Activated T-cell treated with anti-CD3 and anti-CD28 coated beads, Interleukin-2, amount 50 U/mL, for 24 hours (primary cell): ENCODE data around the gene SPACA4.
A peak's percentile ranks its signal among the peaks of the same experiment; 100 is the strongest.
"Not testable (repeated sequence)": the region's sequence is repeated elsewhere in the genome, so short reads cannot be mapped to it uniquely, and the experiment has no call there.

Experiments
- DNase-seq: peaks from one replicate; pipeline ENCODE4 v3.0.0-alpha.2; 2020
- H3K27ac Mint-ChIP-seq: 2 replicates; pipeline ENCODE4 v1.8.0; 2020; ENCODE audit warnings: mild to moderate bottlenecking, mixed read lengths
- H3K27me3 Mint-ChIP-seq: 2 replicates; pipeline ENCODE4 v1.8.0; 2020; ENCODE audit warnings: mixed read lengths
- H3K36me3 Mint-ChIP-seq: 2 replicates; pipeline ENCODE4 v1.8.0; 2020; ENCODE audit warnings: low read depth, mixed read lengths
- H3K4me1 Mint-ChIP-seq: 2 replicates; pipeline ENCODE4 v1.8.0; 2020; ENCODE audit warnings: low read depth, mixed read lengths
- H3K4me3 Mint-ChIP-seq: 2 replicates; pipeline ENCODE4 v1.8.0; 2020; ENCODE audit warnings: mild to moderate bottlenecking, moderate library complexity, mixed read lengths
- H3K9me3 Mint-ChIP-seq: 2 replicates; pipeline ENCODE4 v1.8.0; 2020; ENCODE audit warnings: mixed read lengths

The SPACA4 gene

DNA sequence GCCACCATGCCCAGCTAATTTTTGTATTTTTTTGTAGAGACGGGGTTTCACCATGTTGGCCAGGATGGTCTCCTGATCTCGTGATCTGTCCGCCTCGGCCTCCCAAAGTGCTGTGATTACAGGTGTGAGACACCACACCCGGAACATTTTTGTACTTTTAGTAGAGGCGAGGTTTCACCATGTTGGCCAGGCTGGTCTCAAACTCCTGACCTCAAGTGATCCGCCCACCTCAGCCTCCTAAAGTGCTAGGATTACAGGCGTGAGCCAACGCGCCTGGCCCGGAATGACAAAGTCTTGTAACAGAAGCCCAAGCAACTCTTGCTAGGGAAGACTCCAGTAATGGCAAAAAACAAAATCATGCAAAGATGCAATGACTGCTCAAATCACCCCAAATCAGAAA, 25.7 kb downstream of the SPACA4 start:
- H3K4me3 Mint-ChIP-seq, H3K27me3 Mint-ChIP-seq, DNase-seq, H3K9me3 Mint-ChIP-seq: not testable (repeated sequence)
- Mint-ChIP-seq H3K27ac (peak overlapping the region; percentile 94), H3K36me3 (peaks cover 43% of the 10 kb centered on the region), H3K4me1 (peaks cover 59% of the 10 kb centered on the region)

DNA sequence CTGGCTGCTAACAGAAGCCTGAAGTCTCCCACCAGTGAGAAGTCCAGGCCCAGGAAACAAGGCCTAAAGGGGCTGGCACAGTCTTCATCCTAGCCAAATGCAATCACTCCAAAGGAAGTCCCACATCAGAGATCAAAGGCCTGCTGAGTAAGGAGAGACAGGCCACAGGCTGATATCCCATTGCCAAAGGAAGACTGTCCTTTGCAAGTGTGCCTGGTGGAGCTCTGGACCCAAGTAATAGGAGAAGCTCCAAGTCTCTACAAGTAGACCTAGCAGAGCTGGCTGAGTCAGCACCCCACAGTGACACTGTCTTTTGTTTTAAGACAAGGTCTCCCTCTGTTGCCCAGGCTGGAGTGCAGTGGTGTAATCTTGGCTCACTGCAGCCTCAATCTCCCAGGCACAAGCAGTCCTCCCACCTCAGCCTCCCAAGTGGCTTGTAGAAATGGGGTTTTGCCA, 26.2 kb downstream of the SPACA4 start:
- Mint-ChIP-seq H3K27me3 (no peaks in the 10 kb centered on the region), H3K27ac (peak overlapping the region; percentile 94), H3K36me3 (peaks cover 39% of the 10 kb centered on the region), H3K4me1 (peaks cover 58% of the 10 kb centered on the region), H3K9me3 (no peaks in the 10 kb centered on the region), H3K4me3 (no peak overlapping the region)
- no peak for DNase-seq

DNA sequence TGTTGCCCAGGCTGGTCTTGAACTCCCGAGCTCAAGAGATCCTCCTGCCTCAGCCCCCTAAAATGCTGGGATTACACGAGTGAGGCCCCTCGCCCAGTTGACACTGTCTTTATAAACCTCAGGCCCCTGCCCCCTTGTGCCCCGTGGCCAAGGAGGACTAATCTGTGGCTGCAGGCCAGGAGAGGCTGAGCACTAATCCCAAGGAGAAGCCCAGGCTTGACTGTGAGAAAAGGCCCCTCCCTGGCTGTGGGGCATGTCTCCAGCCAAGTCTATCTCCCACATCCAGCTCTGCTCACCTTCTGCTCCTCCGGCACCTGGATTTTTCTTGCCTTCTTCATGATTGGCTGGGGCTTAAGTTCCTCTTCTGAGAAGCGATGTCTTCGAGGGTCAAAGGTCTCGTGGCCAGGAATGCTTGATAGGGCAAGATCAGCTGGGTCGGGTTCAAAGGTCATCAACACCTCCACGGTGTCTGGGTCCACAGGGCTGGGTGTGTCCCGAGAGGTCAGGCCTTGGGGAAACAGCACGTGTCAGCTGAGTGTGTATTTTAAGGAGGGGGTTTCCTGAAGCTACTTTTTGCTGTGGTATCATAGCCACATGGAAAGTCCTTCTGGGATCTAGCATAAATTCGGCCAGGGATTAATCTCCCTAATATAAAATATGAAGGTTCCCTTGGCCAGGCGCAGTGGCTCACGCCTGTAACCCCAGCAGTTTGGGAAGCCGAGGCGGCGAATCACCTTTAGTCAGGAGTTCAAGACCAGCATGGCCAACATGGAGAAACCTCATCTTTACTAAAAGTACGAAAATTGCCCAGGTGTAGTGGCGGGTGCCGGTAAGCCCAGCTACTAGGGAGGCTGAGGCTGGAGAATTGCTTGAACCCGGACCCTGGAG, 26.9 kb downstream of the SPACA4 start:
- H3K27me3 Mint-ChIP-seq = no peaks in the 10 kb centered on the region
- H3K27ac Mint-ChIP-seq = peak overlapping the region; percentile 94
- no peak for DNase-seq
- peak overlapping the region; percentile 77 for H3K4me3 Mint-ChIP-seq
- peaks cover 64% of the 10 kb centered on the region for H3K4me1 Mint-ChIP-seq
- H3K36me3 Mint-ChIP-seq = peaks cover 37% of the 10 kb centered on the region
- H3K9me3 Mint-ChIP-seq = no peaks in the 10 kb centered on the region

DNA sequence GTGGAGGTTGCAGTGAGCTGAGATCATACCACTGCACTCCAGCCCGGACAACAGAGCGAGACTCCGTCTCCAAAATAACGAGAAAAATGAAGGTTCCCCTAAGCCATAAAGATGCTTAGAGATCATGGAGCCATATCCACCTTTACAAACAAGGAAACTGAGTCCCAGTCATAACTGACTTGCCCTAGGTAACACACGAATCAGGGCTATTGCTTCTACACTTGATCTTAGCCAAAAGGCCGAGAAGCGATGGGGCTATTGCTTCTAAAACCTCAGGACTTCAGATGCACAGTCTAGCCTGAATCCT, 27.4 kb downstream of the SPACA4 start:
- H3K4me3 Mint-ChIP-seq = peak overlapping the region; percentile 77
- H3K27me3 Mint-ChIP-seq = no peaks in the 10 kb centered on the region
- no peaks in the 10 kb centered on the region for H3K9me3 Mint-ChIP-seq
- H3K36me3 Mint-ChIP-seq = peaks cover 31% of the 10 kb centered on the region
- H3K4me1 Mint-ChIP-seq = peaks cover 70% of the 10 kb centered on the region
- peak overlapping the region; percentile 94 for H3K27ac Mint-ChIP-seq
- no peak for DNase-seq

DNA sequence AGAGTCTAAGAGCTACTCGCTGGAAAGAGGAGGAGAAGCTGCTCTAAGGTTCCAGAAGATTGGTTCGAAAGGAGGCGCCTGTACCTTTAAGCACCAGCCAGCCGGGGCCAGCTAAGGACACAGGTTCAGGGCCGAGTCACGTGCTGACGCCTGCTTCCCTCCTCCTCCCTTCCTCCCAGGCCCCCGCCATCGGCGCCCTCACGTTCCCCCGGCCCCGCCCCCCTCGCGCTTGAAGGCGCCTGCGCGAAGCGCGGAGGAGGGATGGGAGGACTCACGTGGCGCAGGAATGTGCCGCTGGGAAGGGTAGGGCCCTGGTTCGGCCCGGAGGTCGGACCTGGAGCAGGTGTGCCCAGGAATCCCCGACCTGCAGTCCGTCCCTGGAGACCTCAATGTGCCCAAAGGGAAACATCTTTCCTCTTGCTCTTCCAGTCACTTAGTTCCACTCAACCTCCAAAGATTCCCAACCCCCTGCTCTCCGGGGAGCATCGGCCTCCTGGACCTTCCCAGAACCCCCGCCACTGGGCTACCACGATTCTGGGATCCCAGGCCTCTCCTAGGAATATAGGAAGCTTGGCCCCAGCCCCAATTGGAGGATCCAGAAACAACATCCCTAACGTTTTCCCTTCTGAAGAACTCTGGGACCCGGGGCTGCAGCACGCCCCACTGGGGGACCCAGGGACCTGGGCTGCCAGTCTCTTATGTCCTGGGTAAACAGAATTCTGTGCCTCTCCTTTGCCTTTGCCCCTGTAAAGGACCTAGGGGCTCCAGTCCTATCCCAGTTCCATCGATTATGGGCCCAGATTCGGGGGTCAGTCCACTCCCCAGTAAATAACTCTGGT, 28.1 kb downstream of the SPACA4 start:
- H3K4me3 Mint-ChIP-seq = peak overlapping the region; percentile 77
- H3K36me3 Mint-ChIP-seq = peaks cover 25% of the 10 kb centered on the region
- DNase-seq = peak; percentile 96
- peaks cover 75% of the 10 kb centered on the region for H3K4me1 Mint-ChIP-seq
- no peaks in the 10 kb centered on the region for H3K27me3 Mint-ChIP-seq
- no peaks in the 10 kb centered on the region for H3K9me3 Mint-ChIP-seq
- H3K27ac Mint-ChIP-seq = peak overlapping the region; percentile 94

DNA sequence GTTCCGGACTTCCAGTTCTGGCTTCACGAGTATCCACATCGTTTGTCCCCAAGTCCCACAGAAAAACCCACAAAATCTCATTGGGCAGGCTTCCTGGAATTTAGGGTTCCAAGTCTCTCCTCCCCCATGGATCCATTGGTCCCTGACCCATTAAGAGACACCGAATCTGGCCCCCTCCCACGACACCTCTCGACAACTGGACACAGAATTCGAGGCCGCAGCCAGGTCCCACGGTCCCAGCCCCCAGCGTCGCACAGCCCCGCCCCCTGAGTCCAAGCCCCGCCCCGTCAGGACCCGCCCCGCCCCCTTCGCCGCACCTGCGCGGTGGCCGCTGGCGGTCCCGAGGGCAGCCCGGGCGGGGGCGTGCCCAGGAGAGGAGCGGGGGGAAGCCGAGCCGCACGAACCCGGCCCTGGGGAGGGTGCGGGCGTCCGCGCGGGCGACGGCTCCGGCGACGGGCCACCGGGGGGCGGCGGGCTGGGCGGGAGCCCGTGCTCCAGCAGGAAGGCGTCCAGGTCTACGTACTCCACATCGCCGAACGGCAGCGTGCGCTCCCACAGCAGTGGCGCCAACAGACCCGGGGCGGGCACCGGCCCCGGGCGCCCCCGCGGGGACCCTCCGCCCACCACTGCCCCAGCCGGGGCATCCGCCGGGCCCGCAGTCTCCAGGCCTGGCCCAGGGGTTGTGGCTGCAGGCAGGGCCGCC, 28.9 kb downstream of the SPACA4 start:
- no peaks in the 10 kb centered on the region for H3K9me3 Mint-ChIP-seq
- H3K27me3 Mint-ChIP-seq = no peaks in the 10 kb centered on the region
- DNase-seq = peak; percentile 88
- peak overlapping the region; percentile 82 for H3K4me3 Mint-ChIP-seq
- peak overlapping the region; percentile 98 for H3K27ac Mint-ChIP-seq
- peaks cover 75% of the 10 kb centered on the region for H3K4me1 Mint-ChIP-seq
- peaks cover 18% of the 10 kb centered on the region for H3K36me3 Mint-ChIP-seq

DNA sequence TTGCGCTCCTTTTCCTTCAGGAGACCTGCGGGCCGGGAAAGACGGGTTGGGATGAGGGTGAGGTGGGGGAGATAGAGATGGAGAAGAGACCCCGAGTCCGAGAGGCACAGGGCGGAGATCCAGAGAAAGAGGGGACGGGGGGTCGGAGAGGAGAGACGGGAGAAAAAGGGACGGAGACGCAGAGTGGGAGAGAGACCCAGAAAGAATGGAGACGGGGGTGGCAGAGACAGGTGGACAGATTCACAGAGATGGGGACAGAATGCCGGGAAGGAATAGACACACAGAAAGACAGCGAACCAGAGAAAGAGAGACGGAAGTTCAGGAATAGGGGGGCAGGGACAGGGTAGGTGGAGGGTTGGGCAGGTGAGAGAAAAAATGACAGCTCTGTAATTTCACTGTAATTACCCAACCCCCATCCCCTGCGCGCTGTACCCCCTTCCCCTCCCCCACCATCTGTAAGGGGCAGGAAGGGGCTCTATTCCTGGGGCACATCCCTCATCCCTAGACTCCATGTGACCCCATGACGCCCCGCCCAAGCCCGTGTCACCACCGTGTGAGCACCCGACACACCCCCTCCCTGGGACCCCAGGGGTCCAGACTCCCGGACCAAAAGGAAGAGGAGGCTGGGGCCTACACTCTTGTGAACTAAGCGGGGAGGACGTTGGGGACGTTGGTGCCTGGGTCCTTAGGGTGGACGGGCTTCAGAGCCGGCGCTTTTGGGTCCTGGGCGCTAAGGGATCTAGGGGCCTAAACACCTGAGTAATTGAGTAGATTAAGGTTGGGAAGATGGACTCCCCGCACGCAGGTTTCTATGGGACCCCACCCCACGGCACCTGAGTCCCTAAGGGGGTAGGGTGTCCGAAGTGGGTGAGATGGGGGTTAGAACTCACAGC, 29.7 kb downstream of the SPACA4 start:
- peak overlapping the region; percentile 82 for H3K4me3 Mint-ChIP-seq
- peaks cover 11% of the 10 kb centered on the region for H3K36me3 Mint-ChIP-seq
- H3K27ac Mint-ChIP-seq = peak overlapping the region; percentile 98
- no peaks in the 10 kb centered on the region for H3K27me3 Mint-ChIP-seq
- DNase-seq = peak; percentile 59
- peaks cover 71% of the 10 kb centered on the region for H3K4me1 Mint-ChIP-seq
- H3K9me3 Mint-ChIP-seq = no peaks in the 10 kb centered on the region

- H3K36me3 Mint-ChIP-seq = peaks cover 6% of the 10 kb centered on the region
- H3K9me3 Mint-ChIP-seq = no peaks in the 10 kb centered on the region
- peaks cover 67% of the 10 kb centered on the region for H3K4me1 Mint-ChIP-seq
- peak within 1 kb of the TSS; percentile 82 for H3K4me3 Mint-ChIP-seq
- H3K27ac Mint-ChIP-seq = peak within 1 kb of the TSS; percentile 98
- no peak for DNase-seq
- H3K27me3 Mint-ChIP-seq = no peaks in the 10 kb centered on the region
Observed at GRCh38 chr19:48636859-48637448, 30.4 kb downstream of the SPACA4 start, which contains the start of gene DBP. TSS of gene DBP (minus strand) at chr19:48637379. CDS start at chr19:48636994, 385 bp downstream.

DNA sequence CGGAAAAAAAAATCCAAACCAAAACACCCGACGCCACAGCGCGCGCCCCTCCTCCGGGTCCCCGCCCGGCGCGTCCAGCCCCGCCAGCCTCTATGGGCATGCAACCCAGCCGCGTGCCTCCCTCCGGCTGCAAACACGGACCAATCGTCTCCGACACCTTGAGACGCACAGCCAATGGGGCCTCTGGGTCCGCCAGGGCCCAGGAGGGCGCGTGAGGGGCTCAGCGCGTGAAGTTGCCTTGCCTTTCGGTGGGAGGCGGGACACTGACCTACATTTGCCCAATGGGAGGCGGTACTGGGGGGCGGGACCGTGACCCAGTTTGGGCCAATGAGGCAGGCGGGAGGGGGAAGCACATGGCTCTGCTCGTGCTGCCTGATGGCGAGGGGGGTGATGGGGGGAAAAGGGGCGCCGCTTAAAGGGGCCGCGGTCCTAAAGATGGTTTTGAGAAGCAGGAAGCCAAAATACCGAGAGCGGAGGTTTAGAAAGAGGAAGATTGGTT, 31.0 kb downstream of the SPACA4 start:
- H3K4me1 Mint-ChIP-seq = peaks cover 64% of the 10 kb centered on the region
- H3K36me3 Mint-ChIP-seq = peaks cover 3% of the 10 kb centered on the region
- DNase-seq = peak; percentile 99
- no peaks in the 10 kb centered on the region for H3K9me3 Mint-ChIP-seq
- H3K27ac Mint-ChIP-seq = peak overlapping the region; percentile 98
- peak overlapping the region; percentile 82 for H3K4me3 Mint-ChIP-seq
- H3K27me3 Mint-ChIP-seq = no peaks in the 10 kb centered on the region

DNA sequence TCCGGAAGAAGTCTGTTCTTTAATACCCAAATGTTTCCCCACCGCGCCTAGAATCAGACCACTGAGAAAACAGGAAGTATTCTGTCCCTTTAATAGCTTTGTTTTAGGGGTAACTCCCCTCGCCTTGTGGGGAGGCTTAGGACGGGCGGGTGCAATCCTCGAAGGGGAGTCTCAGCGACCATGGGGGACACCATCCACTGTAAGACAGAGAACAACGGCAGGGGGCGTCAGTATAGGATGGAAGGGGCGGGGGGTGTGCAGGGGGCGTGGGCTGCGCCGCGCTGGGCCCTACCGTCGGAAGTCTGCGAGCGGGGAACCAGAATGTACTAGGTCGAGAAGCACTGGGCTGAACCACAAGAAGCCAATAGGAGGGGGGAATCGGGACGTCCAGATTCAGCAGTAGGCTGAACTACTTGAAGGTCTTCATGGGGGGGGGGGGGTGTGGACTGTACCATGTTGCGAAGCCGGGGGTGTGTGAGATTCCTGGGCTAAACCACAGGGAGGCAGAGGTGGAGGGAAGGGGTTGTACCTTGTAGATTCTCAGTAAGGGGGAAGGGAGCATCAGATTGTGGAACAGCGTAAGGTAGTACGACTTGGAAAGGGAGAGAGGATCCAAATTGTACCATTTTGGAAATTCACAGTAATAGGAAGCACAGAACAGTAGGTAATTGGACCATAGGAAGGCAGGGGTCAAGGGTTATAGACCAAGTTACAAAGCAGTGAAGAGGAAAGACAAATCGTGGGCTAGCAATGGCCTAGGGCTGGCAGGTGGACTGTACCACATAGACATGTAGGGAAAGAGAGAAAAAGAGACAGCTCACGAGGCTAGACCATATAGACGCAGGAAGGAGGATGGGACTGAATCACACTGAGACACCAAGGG, 31.6 kb downstream of the SPACA4 start:
- no peaks in the 10 kb centered on the region for H3K9me3 Mint-ChIP-seq
- no peaks in the 10 kb centered on the region for H3K36me3 Mint-ChIP-seq
- peak overlapping the region; percentile 82 for H3K4me3 Mint-ChIP-seq
- H3K27ac Mint-ChIP-seq = peak overlapping the region; percentile 98
- H3K4me1 Mint-ChIP-seq = peaks cover 57% of the 10 kb centered on the region
- no peaks in the 10 kb centered on the region for H3K27me3 Mint-ChIP-seq
- DNase-seq = peak; percentile 82

- peaks cover 50% of the 10 kb centered on the region for H3K4me1 Mint-ChIP-seq
- H3K27me3 Mint-ChIP-seq = no peaks in the 10 kb centered on the region
- no peaks in the 10 kb centered on the region for H3K36me3 Mint-ChIP-seq
- DNase-seq = peak; percentile 59
- peak overlapping the region; percentile 98 for H3K27ac Mint-ChIP-seq
- no peaks in the 10 kb centered on the region for H3K9me3 Mint-ChIP-seq
- H3K4me3 Mint-ChIP-seq = peak overlapping the region; percentile 10
Observed at GRCh38 chr19:48638831-48639381, 32.4 kb downstream of the SPACA4 start.
